Neuron (in vitro differentiated cells): ENCODE results near the gene PDILT.

Source experiments
- H2AFZ ChIP-seq: one replicate; pipeline ENCODE4 v1.6.1; 2013; ENCODE audit warnings: low read depth, mild to moderate bottlenecking, inconsistent platforms, low read length, moderate library complexity
- H3K27me3 ChIP-seq: one replicate; pipeline ENCODE4 v1.6.1; 2013; ENCODE audit warnings: low read length; ENCODE audit not compliant: insufficient read depth
- H3K36me3 ChIP-seq: one replicate; pipeline ENCODE4 v1.6.1; 2013; ENCODE audit warnings: low read length; ENCODE audit not compliant: insufficient read depth
- H3K4me1 ChIP-seq: one replicate; pipeline ENCODE4 v1.6.1; 2013; ENCODE audit warnings: low read length; ENCODE audit not compliant: insufficient read depth
- H3K4me3 ChIP-seq: 2 replicates; pipeline ENCODE4 v1.5.1; 2013; ENCODE audit warnings: mild to moderate bottlenecking, low read length, moderate library complexity
- H3K9me3 ChIP-seq: one replicate; pipeline ENCODE4 v1.6.1; 2013; ENCODE audit warnings: low read length

The PDILT gene

GRCh38 chr16:20377181-20377580 is 27.4 kb downstream of the PDILT start:
- Histone ChIP-seq H3K4me1 (no peaks in the 10 kb centered on the region), H3K9me3 (no peaks in the 10 kb centered on the region), H3K36me3 (no peaks in the 10 kb centered on the region), H2AFZ (no peak overlapping the region), H3K27me3 (no peaks in the 10 kb centered on the region), H3K4me3 (no peak overlapping the region)

- H3K36me3 ChIP-seq, result no peaks in the 10 kb centered on the region
- H3K4me1 ChIP-seq, result no peaks in the 10 kb centered on the region
- H3K4me3 ChIP-seq, result no peak overlapping the region
- H3K9me3 ChIP-seq, result no peaks in the 10 kb centered on the region
- H2AFZ ChIP-seq, result no peak overlapping the region
- H3K27me3 ChIP-seq, result no peaks in the 10 kb centered on the region
Measured at GRCh38 chr16:20372701-20373100, 31.8 kb downstream of the PDILT start.

- Histone ChIP-seq H2AFZ (no peak overlapping the region), H3K4me3 (no peak overlapping the region), H3K9me3 (no peaks in the 10 kb centered on the region)
Measured at GRCh38 chr16:20369452-20370054, 35.0 kb downstream of the PDILT start.

DNA sequence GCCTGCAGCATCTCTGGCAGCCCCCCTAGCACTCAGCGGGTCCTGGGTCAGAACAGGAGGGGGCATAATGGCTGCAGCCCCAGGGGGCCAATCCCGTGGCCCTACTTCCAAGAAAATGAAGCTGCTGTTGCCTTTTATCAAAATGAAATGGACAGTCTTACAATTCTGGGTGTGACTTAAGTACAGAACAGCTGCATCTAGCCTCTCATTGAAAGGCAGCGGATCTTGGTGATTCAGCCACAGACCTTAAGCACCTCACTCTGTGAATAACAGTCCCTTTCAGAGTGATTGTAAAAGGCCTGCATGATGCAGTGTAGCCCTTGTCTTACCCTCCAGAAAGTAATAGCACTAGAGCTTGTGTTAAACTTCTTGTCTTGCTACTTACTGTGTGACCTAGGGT is 40.5 kb downstream of the PDILT start:
- Histone ChIP-seq H3K36me3 (no peaks in the 10 kb centered on the region), H3K4me1 (no peaks in the 10 kb centered on the region), H2AFZ (no peak overlapping the region), H3K4me3 (no peak overlapping the region), H3K9me3 (no peaks in the 10 kb centered on the region), H3K27me3 (no peaks in the 10 kb centered on the region)

More at GRCh38 chr16:20369452-20370054, 35.0 kb downstream of the PDILT start:
- no peaks in the 10 kb centered on the region for H3K4me1 ChIP-seq
- H3K36me3 ChIP-seq, result no peaks in the 10 kb centered on the region
- no peaks in the 10 kb centered on the region for H3K27me3 ChIP-seq

DNA sequence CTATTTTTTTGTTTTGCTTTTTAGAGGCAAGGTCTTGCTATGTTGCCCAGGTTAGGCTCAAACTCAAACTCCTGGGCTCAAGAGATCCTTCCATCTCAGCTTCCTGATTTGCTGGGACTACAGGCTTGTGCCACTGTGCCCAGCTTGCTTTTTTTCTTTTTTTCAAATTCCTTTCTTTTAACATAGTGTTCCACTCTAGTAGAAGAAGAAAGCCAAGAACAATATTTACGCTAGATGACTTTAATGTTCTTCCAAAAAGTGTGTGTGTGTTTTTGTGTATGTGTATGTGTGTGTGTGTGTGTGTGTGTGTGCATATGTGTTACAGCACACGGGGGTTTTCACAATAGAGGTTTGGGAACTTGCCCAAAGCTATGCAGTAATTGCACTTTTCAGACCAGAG is 41.3 kb downstream of the PDILT start:
- no peak overlapping the region for H2AFZ ChIP-seq
- H3K9me3 ChIP-seq, result no peaks in the 10 kb centered on the region
- H3K36me3 ChIP-seq, result no peaks in the 10 kb centered on the region
- H3K4me1 ChIP-seq, result no peaks in the 10 kb centered on the region
- no peak overlapping the region for H3K4me3 ChIP-seq
- no peaks in the 10 kb centered on the region for H3K27me3 ChIP-seq

DNA sequence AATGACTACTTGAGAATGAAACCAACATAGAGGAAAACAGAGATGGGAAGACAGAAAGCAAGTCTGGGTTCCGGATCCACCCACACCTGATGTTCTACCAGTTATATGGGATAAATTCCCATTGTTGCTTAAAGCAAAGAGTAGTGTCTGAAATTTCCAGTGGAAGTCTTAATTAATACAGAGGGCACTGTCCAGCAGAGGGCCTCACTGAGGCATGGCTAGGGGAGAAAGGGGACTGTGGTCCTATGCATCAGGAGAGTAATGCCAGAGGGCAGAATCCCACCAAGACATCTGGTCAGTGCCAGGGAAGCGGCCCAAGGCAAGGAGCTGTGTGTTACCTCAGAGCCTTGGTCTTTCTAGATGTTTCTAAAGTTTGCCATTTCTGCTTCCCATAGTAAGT is 44.5 kb downstream of the PDILT start:
- Histone ChIP-seq H2AFZ (no peak overlapping the region), H3K36me3 (no peaks in the 10 kb centered on the region), H3K9me3 (no peaks in the 10 kb centered on the region), H3K4me3 (no peak overlapping the region), H3K4me1 (no peaks in the 10 kb centered on the region), H3K27me3 (no peaks in the 10 kb centered on the region)

- Histone ChIP-seq H3K4me3 (no peak overlapping the region), H3K4me1 (no peaks in the 10 kb centered on the region), H2AFZ (no peak overlapping the region), H3K9me3 (no peaks in the 10 kb centered on the region), H3K27me3 (no peaks in the 10 kb centered on the region), H3K36me3 (no peaks in the 10 kb centered on the region)
Measured at GRCh38 chr16:20355114-20355782, 49.3 kb downstream of the PDILT start.

DNA sequence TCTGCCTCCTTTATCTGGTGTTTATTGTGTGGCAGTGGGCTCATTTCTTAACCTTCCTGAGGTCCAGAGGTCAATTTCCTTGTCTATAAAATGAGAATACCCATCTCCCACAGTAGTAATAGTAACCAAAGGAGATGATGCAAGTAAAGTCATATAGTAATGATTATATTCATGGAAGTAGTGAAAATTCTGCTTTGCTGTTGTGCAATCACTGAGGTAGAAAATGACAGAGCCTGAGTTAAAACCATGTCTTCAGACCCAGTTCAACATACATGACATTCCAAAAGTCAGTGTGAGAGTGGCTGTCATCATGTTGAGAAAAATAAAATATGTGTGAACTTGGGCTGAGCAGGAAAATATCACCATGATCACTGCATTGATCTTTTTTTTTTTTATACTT is 51.2 kb downstream of the PDILT start:
- Histone ChIP-seq H3K9me3 (no peaks in the 10 kb centered on the region), H3K4me3 (no peak overlapping the region), H3K36me3 (no peaks in the 10 kb centered on the region), H3K4me1 (no peaks in the 10 kb centered on the region), H3K27me3 (no peaks in the 10 kb centered on the region), H2AFZ (no peak overlapping the region)

DNA sequence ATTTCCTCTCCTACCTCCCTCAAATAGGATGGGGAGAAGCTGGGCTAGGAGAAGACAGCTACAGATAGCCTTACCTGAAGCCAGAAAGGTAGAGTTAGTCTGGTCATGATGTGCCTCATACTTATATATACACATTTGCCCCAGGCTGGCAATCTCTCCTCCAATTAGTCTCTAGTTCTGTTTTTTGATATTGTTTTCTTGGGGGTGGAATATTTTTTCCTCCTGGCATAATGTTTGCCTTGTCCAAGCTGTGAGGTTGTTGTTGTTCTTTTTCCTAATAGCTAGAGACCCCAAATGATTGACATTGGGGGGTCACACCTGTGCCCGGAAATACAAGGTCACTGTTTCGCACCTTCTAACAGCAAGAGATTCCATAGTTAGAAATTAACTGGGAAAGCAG is 51.9 kb downstream of the PDILT start, which contains the start of gene UMOD:
TSS of gene UMOD (minus strand) at position 101 of the 400 bp plus-strand sequence. CDS start 1,978 bp downstream, outside the sequence.
- no peaks in the 10 kb centered on the region for H3K36me3 ChIP-seq
- H2AFZ ChIP-seq, result no peak within 1 kb of the TSS
- H3K9me3 ChIP-seq, result no peaks in the 10 kb centered on the region
- H3K27me3 ChIP-seq, result no peaks in the 10 kb centered on the region
- H3K4me1 ChIP-seq, result no peaks in the 10 kb centered on the region
- no peak within 1 kb of the TSS for H3K4me3 ChIP-seq

- Histone ChIP-seq H3K4me1 (no peaks in the 10 kb centered on the region), H2AFZ (no peak overlapping the region), H3K36me3 (no peaks in the 10 kb centered on the region), H3K4me3 (no peak overlapping the region), H3K27me3 (no peaks in the 10 kb centered on the region), H3K9me3 (no peaks in the 10 kb centered on the region)
Measured at GRCh38 chr16:20349615-20350014, 54.9 kb downstream of the PDILT start.

GRCh38 chr16:20348365-20349185 is 56.0 kb downstream of the PDILT start:
- H3K27me3 ChIP-seq, result no peaks in the 10 kb centered on the region
- no peaks in the 10 kb centered on the region for H3K4me1 ChIP-seq

DNA sequence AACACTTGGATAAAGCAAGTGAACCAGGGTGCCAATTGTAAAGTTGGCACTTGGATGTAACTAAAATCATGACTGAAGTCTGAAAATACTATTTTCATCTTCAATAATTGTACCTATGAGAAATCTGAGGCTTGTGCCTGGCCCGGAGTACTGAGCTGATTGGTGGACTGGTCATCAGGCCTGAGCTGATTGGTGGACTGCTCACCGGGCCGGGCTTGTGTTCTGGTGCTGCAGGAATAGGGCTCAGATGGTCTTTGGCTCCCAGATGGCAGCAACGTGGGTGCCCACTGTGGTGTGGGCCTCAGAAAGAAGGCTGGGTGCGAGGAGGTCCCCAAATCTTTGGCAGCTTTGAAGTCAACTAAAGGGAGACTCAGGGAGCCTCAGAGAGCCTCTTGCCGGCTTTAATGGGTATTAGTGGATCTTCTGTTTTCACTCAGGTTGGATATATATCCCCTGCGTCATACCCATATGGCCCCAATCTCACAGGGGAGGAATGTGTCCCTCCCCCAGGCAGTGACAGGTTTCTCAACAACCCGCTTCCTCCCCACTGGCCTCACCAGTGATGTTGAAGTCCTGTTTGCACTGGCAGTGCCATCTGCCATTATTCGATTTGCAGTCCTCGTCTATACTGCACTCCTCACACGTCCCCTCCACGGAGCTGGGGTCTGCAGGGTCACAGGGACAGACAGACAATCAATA is 56.7 kb downstream of the PDILT start:
- no peak overlapping the region for H3K4me3 ChIP-seq
- H3K9me3 ChIP-seq, result no peaks in the 10 kb centered on the region
- H2AFZ ChIP-seq, result no peak overlapping the region
- no peaks in the 10 kb centered on the region for H3K4me1 ChIP-seq
- H3K36me3 ChIP-seq, result no peaks in the 10 kb centered on the region
- no peaks in the 10 kb centered on the region for H3K27me3 ChIP-seq

More at GRCh38 chr16:20348365-20349185, 56.0 kb downstream of the PDILT start:
- H3K36me3 ChIP-seq, result no peaks in the 10 kb centered on the region
- no peak overlapping the region for H2AFZ ChIP-seq
- no peak overlapping the region for H3K4me3 ChIP-seq
- no peaks in the 10 kb centered on the region for H3K9me3 ChIP-seq

DNA sequence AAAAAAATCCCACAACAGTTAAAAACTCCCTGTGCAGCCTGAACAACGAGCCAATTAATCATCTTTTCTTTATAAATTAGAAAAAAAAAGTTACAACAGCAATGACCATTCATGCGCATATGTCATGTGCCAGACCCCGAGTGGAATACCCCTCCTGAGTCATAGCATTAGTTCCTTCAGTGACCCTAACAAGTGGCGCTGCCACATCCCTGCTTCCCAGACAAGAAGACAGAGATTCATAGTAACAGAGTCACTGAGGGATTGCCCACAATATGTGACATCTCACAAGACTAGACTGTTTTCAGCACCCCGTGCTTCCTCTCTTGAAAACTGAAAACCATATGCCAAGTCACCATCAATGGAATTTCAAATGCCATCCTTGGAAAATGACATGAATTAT is 59.9 kb downstream of the PDILT start:
- Histone ChIP-seq H2AFZ (no peak overlapping the region), H3K9me3 (no peaks in the 10 kb centered on the region), H3K27me3 (no peaks in the 10 kb centered on the region), H3K4me1 (no peaks in the 10 kb centered on the region), H3K36me3 (no peaks in the 10 kb centered on the region), H3K4me3 (no peak overlapping the region)
